GM12878 (cell line): ENCODE measurements around the gene EIF6. TPM values are rescaled to one million over a fixed set of nuclear protein-coding genes. Genes with fewer than 3 reads are reported as not detected.

Source experiments
- ATAC-seq: fragments of 200-7000 bp; cut with Tn5 transposase; 3 replicates; pipeline ENCODE4 v1.9.1; 2020; ENCODE audit warnings: mild to moderate bottlenecking, moderate library complexity
- BruUV-seq: library from RNA; stranded (reverse); fragments of 400-500 nt; replicated peaks from 2 replicates; lab custom pipeline; 2021; lab: Mats Ljungman, UMichigan
- CTCF ChIA-PET: fragments of 300-600 bp; sonication (Branson Sonifier 250); formaldehyde crosslinking; extraction: SDS; loops from one replicate; lab custom pipeline; 2021; ENCODE audit warnings: inconsistent platforms; lab: Yijun Ruan, JAX
- POLR2A ChIA-PET: fragments of 350-600 bp; formaldehyde crosslinking; extraction: SDS; loops from one replicate; lab custom pipeline; 2021; ENCODE audit warnings: inconsistent platforms; lab: Charles Lee
- RAD21 ChIA-PET: fragments of 300-600 bp; sonication (Branson Sonifier 250); formaldehyde crosslinking; loops from one replicate; lab custom pipeline; 2023; ENCODE audit warnings: antibody characterized with exemption; ENCODE audit not compliant: unreplicated experiment; lab: Charles Lee
- SMC1A ChIA-PET: fragments of 300-600 bp; sonication (Branson Sonifier 250); formaldehyde crosslinking; loops from one replicate; lab custom pipeline; 2023; ENCODE audit not compliant: unreplicated experiment, uncharacterized antibody; lab: Charles Lee
- DNase-seq: peaks from one replicate; pipeline ENCODE4 v3.0.0-alpha.2; 2011; ENCODE audit warnings: low read depth, low spot score
- FAIRE-seq: peaks from 3 replicates; lab custom pipeline; 2011; peaks lifted over from hg19 to GRCh38; lab: Jason Lieb, UNC
- H2AFZ ChIP-seq: 2 replicates; pipeline ENCODE4 v1.6.0; 2011; ENCODE audit warnings: low read depth, low read length, control low read depth; ENCODE audit not compliant: control insufficient read depth
- H3K27ac ChIP-seq: 2 replicates; pipeline ENCODE4 v1.5.1; 2011; ENCODE audit warnings: control low read depth; ENCODE audit not compliant: control insufficient read depth, insufficient read depth
- H3K27me3 ChIP-seq, 2 experiments: replicated peaks in 1 of 2; 2 replicates each; pipeline versions ENCODE4 v1.6.0 to v1.6.1; 2011; ENCODE audit warnings: low read length in 1 of 2; ENCODE audit not compliant: control insufficient read depth in 2 of 2, insufficient read depth in 2 of 2
- H3K36me3 ChIP-seq, 2 experiments: 2 replicates each; pipeline ENCODE4 v1.5.1; 2011; ENCODE audit warnings: low read length in 1 of 2; ENCODE audit not compliant: control insufficient read depth in 2 of 2, insufficient read depth in 2 of 2
- H3K4me1 ChIP-seq: 2 replicates; pipeline ENCODE4 v1.6.1; 2011; ENCODE audit warnings: mild to moderate bottlenecking, low read length, moderate library complexity, mixed read lengths; ENCODE audit not compliant: control insufficient read depth, insufficient read depth
- H3K4me2 ChIP-seq: 2 replicates; pipeline ENCODE4 v1.6.0; 2011; ENCODE audit warnings: control low read depth; ENCODE audit not compliant: control insufficient read depth, insufficient read depth
- H3K4me3 ChIP-seq: fragments of 200-600 bp; sonication (generic); 2 replicates; pipeline ENCODE4 v1.5.1; 2016
- H3K79me2 ChIP-seq: 2 replicates; pipeline ENCODE4 v1.6.0; 2011; ENCODE audit warnings: low read length; ENCODE audit not compliant: control insufficient read depth, insufficient read depth
- H3K9ac ChIP-seq: 2 replicates; pipeline ENCODE4 v1.8.0; 2011; ENCODE audit warnings: low read length, control low read depth, mixed read lengths; ENCODE audit not compliant: control insufficient read depth, insufficient read depth
- H3K9me3 ChIP-seq: replicated peaks from 3 replicates; pipeline ENCODE4 v1.5.1; 2011; ENCODE audit warnings: mild to moderate bottlenecking, low read length; ENCODE audit not compliant: control insufficient read depth, insufficient read depth
- H4K20me1 ChIP-seq: 2 replicates; pipeline ENCODE4 v1.6.0; 2011; ENCODE audit not compliant: control insufficient read depth, insufficient read depth
- CEBPB ChIP-seq, 2 experiments: fragments of 150-350 bp in 1 of 2; IDR thresholded peaks; 2 replicates each; pipeline ENCODE4 v1.6.1; 2012 to 2014; ENCODE audit warnings: low read depth in 2 of 2, low read length in 2 of 2, borderline replicate concordance in 1 of 2, inconsistent platforms in 1 of 2
- POLR2A ChIP-seq: IDR thresholded peaks from 2 replicates; pipeline ENCODE4 v1.6.1; 2011; ENCODE audit warnings: low read depth, mild to moderate bottlenecking, low read length
- TCF3 ChIP-seq: IDR thresholded peaks from 2 replicates; pipeline ENCODE4 v1.6.1; 2012; ENCODE audit warnings: low read depth, mild to moderate bottlenecking, low read length, borderline replicate concordance; ENCODE audit not compliant: insufficient read depth
- WGBS: methylation state at CpG from one replicate; pipeline ENCODE4 v1.1.6; 2016; ENCODE audit warnings: low lambda C conversion rate; ENCODE audit not compliant: insufficient replicate concordance, insufficient coverage; ENCODE audit errors: missing lambda C conversion rate; 5-methylcytosine and 5-hydroxymethylcytosine counted together
- in situ Hi-C: fragments of 300-500 bp; cut with MboI; formaldehyde crosslinking; loops from 9 replicates; pipeline ENCODE4 v1.14.3; 2018; ENCODE audit warnings: mixed read lengths
- intact Hi-C: fragments of 100-400 bp; cut with micrococcal nuclease; formaldehyde crosslinking; loops from one replicate; pipeline ENCODE4 v1.14.2; 2022; ENCODE audit not compliant: unreplicated experiment
- polyA plus RNA-seq, 11 experiments: library from polyadenylated mRNA; depleted of rRNA in 4 of 11; unstranded in 6 of 11; stranded (reverse) in 5 of 11; fragments of >200 nt; fragmentation: Nextera tagmentation in 4 of 11; fragmentation: Illumina TruSeq in 1 of 11; extraction: Ambion mirVana in 4 of 11; extraction: Trizol in 1 of 11; gene quantifications; 1 replicate in 1 of 11; 2 replicates in 10 of 11; pipeline versions ENCODE4 v1.2.1 to v1.2.3, GENCODE V29; 2011 to 2016; ENCODE audit warnings: inconsistent platforms in 2 of 11, missing spikeins in 2 of 11, low read depth in 1 of 11
- total RNA-seq, 4 experiments: library from RNA; depleted of rRNA in 3 of 4; stranded (reverse); fragments of >200 nt in 3 of 4; fragmentation: Illumina TruSeq in 1 of 4; extraction: Trizol in 1 of 4; gene quantifications; 2 replicates each; pipeline versions ENCODE4 v1.2.1 to v1.2.3, GENCODE V29; 2013 to 2021

EIF6 gene
- total and polyA plus RNA-seq, 10 of the 15 experiments (the other 5 are each of a cell fraction or from before 2014, with no cell fraction given): 127 to 607 (median 197) TPM

DNA sequence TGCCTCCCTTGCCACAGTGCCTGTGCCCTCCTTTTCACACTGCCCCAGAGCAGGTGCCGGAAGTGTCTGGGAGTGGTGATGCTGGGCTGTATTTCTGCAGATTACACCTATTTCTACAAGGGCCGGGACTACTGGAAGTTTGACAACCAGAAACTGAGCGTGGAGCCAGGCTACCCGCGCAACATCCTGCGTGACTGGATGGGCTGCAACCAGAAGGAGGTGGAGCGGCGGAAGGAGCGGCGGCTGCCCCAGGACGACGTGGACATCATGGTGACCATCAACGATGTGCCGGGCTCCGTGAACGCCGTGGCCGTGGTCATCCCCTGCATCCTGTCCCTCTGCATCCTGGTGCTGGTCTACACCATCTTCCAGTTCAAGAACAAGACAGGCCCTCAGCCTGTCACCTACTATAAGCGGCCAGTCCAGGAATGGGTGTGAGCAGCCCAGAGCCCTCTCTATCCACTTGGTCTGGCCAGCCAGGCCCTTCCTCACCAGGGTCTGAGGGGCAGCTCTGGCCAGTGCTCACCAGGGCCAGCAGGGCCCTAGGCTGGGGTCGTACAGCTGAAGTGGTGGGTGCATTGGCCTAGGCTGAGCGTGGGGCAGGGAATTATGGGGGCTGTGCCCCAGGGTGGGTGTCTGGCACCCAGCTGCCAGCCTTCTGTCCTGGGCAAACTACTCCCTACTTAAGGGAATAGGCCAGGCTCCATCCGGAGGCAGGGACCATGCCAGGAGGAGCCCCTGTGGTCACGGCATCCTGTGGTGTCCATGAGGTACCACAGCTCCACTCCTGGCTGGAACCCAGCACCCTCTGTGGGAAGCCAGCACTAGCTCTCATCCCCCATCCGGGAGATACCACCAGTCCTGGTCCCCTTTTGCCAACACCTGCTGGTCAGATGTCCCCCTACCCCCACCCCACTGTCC lies 10.1 kb downstream of the EIF6 start:
- no TSS peak for BruUV-seq
- Histone ChIP-seq H4K20me1 (no peaks in the 10 kb centered on the region), H3K27me3 (no peaks in the 10 kb centered on the region), H3K4me2 (no peak overlapping the region), H3K4me1 (peaks cover 9% of the 10 kb centered on the region), H3K36me3 (peaks cover 4 to 16% of the 10 kb centered on the region in 2 experiments), H3K9me3 (no peaks in the 10 kb centered on the region), H3K9ac (no peak overlapping the region), H3K27ac (no peak overlapping the region), H3K4me3 (no peak overlapping the region), H3K79me2 (peaks cover 10% of the 10 kb centered on the region), H2AFZ (no peak overlapping the region)
- CTCF ChIA-PET: interaction anchor here (2.0 to 9.6 kb wide), 2 partner anchors 29 to 129 kb away, joined by 5 to 98 read pairs; partner anchors contain the start of gene EDEM2
- TF ChIP-seq TCF3 (no peak), POLR2A (peak; percentile 13; the same call in 1 of the 2 replicates), CEBPB (IDR thresholded peaks at IDR 0.05; ENCODE audit: borderline replicate concordance in 1 of 2, low read depth in 2 of 2, low read length in 2 of 2) (no peak)
- ATAC-seq: no peak
- POLR2A ChIA-PET: no interaction called here
- intact Hi-C loops (loop anchor here (5.0 kb wide), 1 partner anchor 447 kb away; the partner anchor contains the start of gene NCOA6), in situ Hi-C loops (loop anchor here (25.0 kb wide), 1 partner anchor 437 kb away; the partner anchor contains the start of gene NCOA6)
- SMC1A ChIA-PET: no interaction called here
- no peak for FAIRE-seq
- 92% methylated on average over 24 of the region's 24 CpGs for WGBS
- no peak for DNase-seq
- RAD21 ChIA-PET: no interaction called here
